ENCODE results near the gene TRIML1. TPM values are rescaled to one million over a fixed set of nuclear protein-coding genes. Genes with fewer than 3 reads are reported as not detected.

TRIML1 gene
- polyA plus RNA-seq, 3 donors from 2014 or later: not detected

DNA sequence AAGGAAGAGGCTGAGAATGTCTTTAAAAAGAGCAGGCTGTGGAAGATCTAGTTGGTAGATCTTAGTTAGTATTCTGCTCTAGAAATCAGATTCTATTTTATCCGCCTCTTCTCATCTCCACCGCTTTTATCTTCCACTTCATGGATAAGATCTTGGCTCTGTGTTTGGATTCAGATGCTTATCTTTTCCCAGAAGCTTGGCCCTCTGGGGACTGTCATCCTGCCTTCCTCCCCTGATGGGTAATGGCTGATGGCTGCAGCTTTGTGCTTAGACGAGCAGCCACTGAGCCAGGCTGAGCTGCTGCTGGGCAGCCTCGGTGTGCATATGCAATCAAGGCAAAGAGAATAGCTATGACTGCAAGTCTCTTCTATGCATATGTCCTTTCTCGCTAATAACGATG is 23.5 kb downstream of the TRIML1 start:
- Mint-ChIP-seq H3K27me3 (ENCODE audit: low read depth in 3 of 3) (peaks cover 0 to 2% (median 0%) of the 10 kb centered on the region in 3 donors), H3K36me3 (peaks cover 0 to 6% (median 0%) of the 10 kb centered on the region in 3 donors), H3K4me1 (no peaks in the 10 kb centered on the region), H3K27ac (no peak overlapping the region), H3K4me3 (no peak overlapping the region), H3K9me3 (peaks cover 15 to 43% (median 29%) of the 10 kb centered on the region in 6 donors)
- DNase-seq: no peak

- H3K27me3 Mint-ChIP-seq (ENCODE audit: low read depth in 3 of 3): no peaks in the 10 kb centered on the region
- H3K36me3 Mint-ChIP-seq: no peaks in the 10 kb centered on the region
- H3K4me3 Mint-ChIP-seq: no peak overlapping the region
- H3K27ac Mint-ChIP-seq: no peak overlapping the region
- H3K4me1 Mint-ChIP-seq: no peaks in the 10 kb centered on the region
- peaks cover 4 to 42% (median 31%) of the 10 kb centered on the region in 6 donors for H3K9me3 Mint-ChIP-seq
- DNase-seq: no peak
Measured at GRCh38 chr4:188168726-188169373, 29.6 kb downstream of the TRIML1 start.

DNA sequence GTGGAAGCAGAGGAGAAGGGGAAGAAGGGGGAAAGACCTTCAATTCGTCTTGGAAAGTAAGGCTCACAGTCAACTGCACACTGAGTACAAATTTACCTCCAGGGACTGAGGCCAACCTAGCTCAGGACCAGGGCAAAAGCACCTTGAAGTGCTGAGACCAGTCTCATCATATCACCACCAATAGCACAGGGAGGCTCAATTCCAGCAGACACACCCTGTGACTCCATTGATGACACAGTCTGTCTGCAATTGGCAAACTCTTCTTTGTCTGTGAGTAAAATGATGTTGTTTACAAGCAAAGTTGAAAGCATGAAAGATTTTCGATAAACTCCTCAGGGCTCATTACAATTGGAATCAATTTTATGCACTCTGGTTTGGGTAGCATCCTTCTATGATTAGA is 32.3 kb downstream of the TRIML1 start:
- Mint-ChIP-seq H3K27me3 (ENCODE audit: low read depth in 3 of 3) (no peaks in the 10 kb centered on the region), H3K36me3 (no peaks in the 10 kb centered on the region), H3K27ac (no peak overlapping the region), H3K4me1 (no peaks in the 10 kb centered on the region), H3K9me3 (peaks cover 13 to 49% (median 36%) of the 10 kb centered on the region in 6 donors), H3K4me3 (no peak overlapping the region)
- no peak for DNase-seq

- H3K4me3 Mint-ChIP-seq: no peak overlapping the region
- H3K27ac Mint-ChIP-seq: no peak overlapping the region
- H3K4me1 Mint-ChIP-seq: no peaks in the 10 kb centered on the region
- H3K36me3 Mint-ChIP-seq: no peaks in the 10 kb centered on the region
- no peaks in the 10 kb centered on the region for H3K27me3 Mint-ChIP-seq (ENCODE audit: low read depth in 3 of 3)
- DNase-seq: no peak
- peaks cover 20 to 52% (median 36%) of the 10 kb centered on the region in 6 donors for H3K9me3 Mint-ChIP-seq
Measured at GRCh38 chr4:188175288-188175687, 36.0 kb downstream of the TRIML1 start.

DNA sequence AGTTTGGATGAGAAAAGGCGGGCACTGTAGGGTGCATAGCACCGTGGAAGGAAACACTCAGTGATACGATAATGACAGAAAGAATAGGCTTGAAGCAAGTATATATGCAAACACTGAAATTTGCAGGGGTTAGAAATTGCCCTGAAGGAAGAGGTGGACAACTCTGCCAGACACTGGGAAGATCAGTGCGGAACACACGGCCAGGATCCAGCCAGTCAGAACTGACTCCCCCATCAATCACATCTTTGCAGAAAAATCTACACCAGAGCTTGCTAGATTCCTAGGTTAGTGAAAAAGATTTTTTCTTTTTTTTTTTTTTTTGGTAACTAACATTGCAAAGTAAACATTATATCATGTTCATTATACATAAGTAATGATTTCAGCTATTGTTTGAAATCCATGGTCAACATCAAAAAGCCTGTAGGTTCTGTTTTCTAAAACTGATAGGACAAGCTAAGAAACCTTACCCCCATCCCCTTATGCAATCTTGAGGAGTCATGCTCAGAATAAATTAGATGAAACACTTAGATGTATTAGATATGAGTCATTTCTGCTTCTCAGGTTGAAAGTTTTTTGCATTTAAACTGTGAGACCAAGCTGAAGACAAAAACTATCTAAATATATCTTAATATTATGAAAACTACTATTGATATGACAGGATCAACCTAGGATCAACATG is 38.9 kb downstream of the TRIML1 start:
- Mint-ChIP-seq H3K36me3 (peaks cover 0 to 8% (median 0%) of the 10 kb centered on the region in 3 donors), H3K4me1 (no peaks in the 10 kb centered on the region), H3K9me3 (peaks cover 20 to 50% (median 36%) of the 10 kb centered on the region in 6 donors), H3K27me3 (ENCODE audit: low read depth in 3 of 3) (no peaks in the 10 kb centered on the region), H3K4me3 (no peak overlapping the region), H3K27ac (no peak overlapping the region)
- no peak for DNase-seq

- H3K9me3 Mint-ChIP-seq: peaks cover 17 to 56% (median 37%) of the 10 kb centered on the region in 6 donors
- peaks cover 0 to 8% (median 0%) of the 10 kb centered on the region in 3 donors for H3K36me3 Mint-ChIP-seq
- no peak overlapping the region for H3K27ac Mint-ChIP-seq
- H3K4me3 Mint-ChIP-seq: no peak overlapping the region
- DNase-seq: no peak
- no peaks in the 10 kb centered on the region for H3K4me1 Mint-ChIP-seq
- H3K27me3 Mint-ChIP-seq (ENCODE audit: low read depth in 3 of 3): no peaks in the 10 kb centered on the region
Measured at GRCh38 chr4:188178806-188179205, 39.6 kb downstream of the TRIML1 start.

- H3K4me1 Mint-ChIP-seq: no peaks in the 10 kb centered on the region
- DNase-seq: no peak
- peaks cover 0 to 4% (median 0%) of the 10 kb centered on the region in 3 donors for H3K36me3 Mint-ChIP-seq
- no peak overlapping the region for H3K4me3 Mint-ChIP-seq
- H3K27me3 Mint-ChIP-seq (ENCODE audit: low read depth in 3 of 3): peaks cover 0 to 2% (median 0%) of the 10 kb centered on the region in 3 donors
- H3K27ac Mint-ChIP-seq: no peak overlapping the region
- H3K9me3 Mint-ChIP-seq: peaks cover 7 to 57% (median 16%) of the 10 kb centered on the region in 6 donors
Measured at GRCh38 chr4:188187106-188187505, 47.9 kb downstream of the TRIML1 start.

GRCh38 chr4:188190461-188190860 is 51.2 kb downstream of the TRIML1 start:
- Mint-ChIP-seq H3K27ac (no peak overlapping the region), H3K27me3 (ENCODE audit: low read depth in 3 of 3) (peaks cover 0 to 2% (median 1%) of the 10 kb centered on the region in 3 donors), H3K4me3 (no peak overlapping the region), H3K36me3 (no peaks in the 10 kb centered on the region), H3K9me3 (peaks cover 9 to 57% (median 17%) of the 10 kb centered on the region in 6 donors), H3K4me1 (no peaks in the 10 kb centered on the region)
- DNase-seq: no peak

DNA sequence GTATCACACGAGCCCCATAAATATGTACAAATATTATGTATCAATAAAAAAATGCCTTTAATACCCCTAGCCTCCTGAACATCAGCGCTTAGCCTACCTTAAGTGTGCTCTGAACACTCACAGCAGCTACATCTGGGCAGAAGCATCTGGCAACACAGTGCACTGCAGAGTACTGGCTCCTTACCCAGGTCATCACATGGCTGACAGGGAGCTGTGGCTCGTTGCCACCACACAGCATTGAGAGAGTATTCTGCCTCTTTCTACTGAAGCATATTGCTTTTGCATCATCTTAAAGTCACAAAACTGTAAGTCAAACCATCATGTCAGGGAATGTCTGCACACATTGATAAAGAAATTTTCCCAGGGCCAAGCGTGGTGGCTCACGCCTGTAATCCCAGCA is 55.2 kb downstream of the TRIML1 start:
- Mint-ChIP-seq H3K9me3 (peaks cover 11 to 52% (median 28%) of the 10 kb centered on the region in 6 donors), H3K36me3 (peaks cover 0 to 5% (median 0%) of the 10 kb centered on the region in 3 donors), H3K27me3 (ENCODE audit: low read depth in 3 of 3) (peaks cover 0 to 3% (median 1%) of the 10 kb centered on the region in 3 donors), H3K4me1 (no peaks in the 10 kb centered on the region), H3K27ac (no peak overlapping the region), H3K4me3 (no peak overlapping the region)
- DNase-seq: no peak

- H3K27me3 Mint-ChIP-seq (ENCODE audit: low read depth in 3 of 3): peaks cover 0 to 3% (median 1%) of the 10 kb centered on the region in 3 donors
- H3K36me3 Mint-ChIP-seq: peaks cover 0 to 5% (median 0%) of the 10 kb centered on the region in 3 donors
- H3K4me3 Mint-ChIP-seq: no peak overlapping the region
Measured at GRCh38 chr4:188195389-188195985, 56.2 kb downstream of the TRIML1 start.

DNA sequence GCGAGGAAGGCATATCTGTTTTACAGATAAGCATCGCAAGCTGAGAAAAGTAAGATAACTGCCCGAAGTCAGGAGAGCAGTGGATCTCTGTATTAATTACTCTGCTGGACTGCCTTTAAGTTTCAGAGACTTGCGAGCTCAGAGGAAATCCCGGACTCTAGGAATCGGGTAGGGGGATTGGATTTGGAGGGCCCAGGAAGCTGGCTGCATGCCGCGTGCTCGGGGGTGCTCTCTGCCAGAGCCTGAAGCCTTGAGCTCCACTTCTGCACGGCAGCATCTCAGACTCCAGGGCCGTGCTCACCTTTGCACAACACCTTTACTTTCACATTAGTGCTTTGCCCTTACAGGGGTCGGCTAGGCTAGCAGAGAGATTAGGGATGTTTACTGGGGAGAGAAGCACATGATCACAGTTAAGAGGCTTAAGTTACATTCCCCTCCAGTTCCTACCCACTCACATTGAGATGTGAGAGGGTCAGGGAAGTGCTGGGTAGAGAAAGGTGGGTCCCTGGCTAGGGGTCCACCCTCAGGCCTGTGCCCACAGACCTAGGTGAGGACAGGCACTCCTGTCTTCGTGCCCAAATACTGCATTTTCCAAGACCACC is 57.0 kb downstream of the TRIML1 start:
- H3K27ac Mint-ChIP-seq: no peak overlapping the region
- peaks cover 0 to 5% (median 0%) of the 10 kb centered on the region in 3 donors for H3K36me3 Mint-ChIP-seq
- H3K4me1 Mint-ChIP-seq: no peaks in the 10 kb centered on the region
- no peak overlapping the region for H3K4me3 Mint-ChIP-seq
- peaks cover 0 to 2% (median 1%) of the 10 kb centered on the region in 3 donors for H3K27me3 Mint-ChIP-seq (ENCODE audit: low read depth in 3 of 3)
- H3K9me3 Mint-ChIP-seq: peaks cover 8 to 63% (median 37%) of the 10 kb centered on the region in 6 donors
- no peak for DNase-seq

More at GRCh38 chr4:188195389-188195985, 56.2 kb downstream of the TRIML1 start:
- Mint-ChIP-seq H3K27ac (no peak overlapping the region), H3K9me3 (peaks cover 8 to 58% (median 35%) of the 10 kb centered on the region in 6 donors), H3K4me1 (no peaks in the 10 kb centered on the region)
- no peak for DNase-seq
